HG03025 (cell line): ENCODE measurements around the gene KDM4C.

Experiments
- ATAC-seq: cut with Tn5 transposase; IDR thresholded peaks from one replicate; pipeline ENCODE4 v1.9.1; 2021; ENCODE audit warnings: mild to moderate bottlenecking, moderate library complexity; ENCODE audit not compliant: unreplicated experiment, low FRiP score

The KDM4C gene

DNA sequence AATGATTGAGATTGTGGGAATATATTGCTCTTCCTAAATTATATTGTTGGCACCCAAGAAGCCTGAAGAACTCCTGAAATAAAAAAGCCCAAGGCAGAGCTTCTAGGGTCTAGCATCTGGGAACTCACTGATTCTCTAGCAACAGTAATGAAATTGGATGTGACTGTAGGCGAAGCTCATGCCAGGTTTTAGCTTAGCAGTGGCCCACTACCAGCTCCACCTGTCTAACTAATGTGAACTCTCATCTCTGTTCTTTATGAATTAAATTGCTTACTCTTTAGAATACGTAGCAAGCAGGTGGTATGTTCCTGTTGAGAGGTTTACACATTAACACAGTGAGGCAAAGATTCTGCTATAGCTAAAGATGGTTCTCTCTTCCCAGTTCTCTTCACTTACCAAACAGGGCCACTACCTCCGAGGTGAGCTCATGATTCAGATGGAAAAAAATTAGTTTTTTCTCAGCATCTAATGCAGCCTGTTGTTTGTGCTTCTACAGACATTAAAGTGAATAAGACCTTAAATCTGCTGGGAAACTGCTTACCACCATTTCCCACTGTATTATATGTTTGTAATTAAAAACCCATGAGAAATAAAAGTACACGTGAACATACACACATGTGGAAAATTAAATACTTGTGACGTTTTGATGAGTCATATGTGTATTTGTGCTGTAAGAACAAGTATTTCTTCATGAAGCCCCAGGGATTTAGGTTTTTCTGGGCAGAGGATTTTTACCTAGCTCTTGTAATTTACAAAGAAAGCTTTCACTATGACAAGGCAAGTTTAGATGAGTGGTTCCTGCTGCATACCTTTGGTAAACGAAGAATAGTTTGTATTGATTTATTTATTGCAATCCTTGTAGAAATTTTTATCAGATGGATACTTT, 360.1 kb downstream of the KDM4C start:
- peak; percentile 44 for ATAC-seq

GRCh38 chr9:7118633-7119032, 360.9 kb downstream of the KDM4C start:
- ATAC-seq: no peak

- ATAC-seq: no peak
Observed at GRCh38 chr9:7119612-7120011, 361.8 kb downstream of the KDM4C start.

GRCh38 chr9:7121055-7121454, 363.3 kb downstream of the KDM4C start:
- ATAC-seq: no peak

DNA sequence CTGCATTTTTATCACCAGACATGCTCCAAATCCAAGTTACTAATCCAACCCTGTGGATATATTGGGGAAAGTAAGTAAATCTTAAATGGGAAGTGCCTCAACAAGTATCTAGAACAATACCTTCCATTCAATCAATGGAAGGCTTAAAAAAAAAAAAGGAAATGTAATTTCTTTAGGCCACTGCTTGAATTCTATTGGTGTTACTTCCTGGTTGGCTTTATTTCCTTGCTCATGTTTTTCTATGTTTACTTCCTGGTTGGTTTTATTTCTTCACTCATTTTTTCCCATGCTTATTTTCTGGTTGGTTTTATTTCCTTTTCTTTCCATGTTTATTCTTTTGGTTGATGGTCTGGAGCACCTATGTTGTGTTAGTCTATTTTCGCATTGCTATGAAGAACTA, 363.9 kb downstream of the KDM4C start:
- no peak for ATAC-seq

GRCh38 chr9:7123743-7124142, 366.0 kb downstream of the KDM4C start:
- ATAC-seq: no peak

DNA sequence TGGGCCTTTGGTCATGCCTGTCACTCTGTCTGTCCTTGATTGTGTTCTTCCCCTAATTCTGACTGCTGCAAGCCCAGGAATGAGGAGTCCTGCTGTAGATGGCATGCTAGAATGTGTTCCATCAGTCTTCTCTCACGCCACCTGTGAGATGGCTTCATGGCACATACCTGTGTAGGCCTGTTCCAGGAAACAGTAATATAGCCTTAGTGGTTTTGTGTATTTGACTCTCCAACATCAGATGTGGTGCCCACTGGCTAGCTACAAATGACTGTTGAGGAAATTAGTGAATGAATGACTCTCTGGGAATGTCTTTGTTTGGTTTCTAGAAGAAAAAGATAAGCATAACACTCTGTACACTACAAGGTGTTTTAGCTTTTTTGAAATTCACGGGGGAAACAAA, 367.5 kb downstream of the KDM4C start:
- ATAC-seq: no peak

- ATAC-seq: no peak
Observed at GRCh38 chr9:7129391-7129790, 371.6 kb downstream of the KDM4C start.

DNA sequence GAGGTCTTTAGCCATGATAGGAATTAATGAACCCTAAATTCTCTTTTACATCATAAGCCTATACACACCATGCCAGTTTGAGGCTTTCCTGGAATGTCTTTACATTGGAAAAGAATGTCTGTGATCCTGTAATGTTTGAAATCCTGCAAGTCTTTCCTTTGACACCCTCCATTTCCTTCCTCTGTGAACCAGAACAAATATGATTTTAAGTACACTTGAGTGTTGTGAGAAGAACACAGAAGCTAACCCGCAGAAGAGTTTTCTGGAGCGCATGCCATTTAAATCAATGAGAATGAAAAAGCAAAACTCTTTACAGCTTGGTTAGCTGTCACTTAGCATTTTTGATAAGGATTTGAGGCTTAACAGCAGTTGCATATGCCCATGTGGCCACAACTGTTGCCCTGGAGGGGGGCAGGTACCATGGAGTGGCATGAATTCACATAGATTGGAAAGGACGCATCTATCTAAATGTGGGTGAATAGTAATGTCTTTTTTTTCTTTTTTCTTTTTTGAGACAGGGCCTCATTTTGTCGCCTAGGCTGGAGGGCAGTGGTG, 372.6 kb downstream of the KDM4C start:
- ATAC-seq: no peak

GRCh38 chr9:7132605-7133004, 374.8 kb downstream of the KDM4C start:
- no peak for ATAC-seq

GRCh38 chr9:7135735-7136134, 378.0 kb downstream of the KDM4C start:
- ATAC-seq: no peak

GRCh38 chr9:7137040-7137439, 379.3 kb downstream of the KDM4C start:
- no peak for ATAC-seq

DNA sequence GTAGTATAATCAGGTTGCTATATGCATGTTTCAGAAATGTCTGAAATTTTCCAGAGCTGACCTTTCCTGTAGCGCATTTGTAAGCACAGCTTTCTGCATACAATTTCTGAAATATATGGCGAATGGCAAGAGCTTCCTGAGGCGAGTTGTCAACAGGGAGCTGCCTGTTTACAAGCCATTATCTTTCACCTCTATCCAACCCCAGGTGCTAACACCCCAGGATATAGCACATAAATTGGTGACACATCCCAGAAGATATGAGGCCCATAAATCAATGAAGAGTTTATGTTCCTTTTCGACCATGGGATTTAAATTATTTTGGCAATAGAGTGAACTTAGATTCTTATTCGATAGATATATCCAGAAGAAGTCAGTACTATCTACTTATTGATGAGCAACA, 379.8 kb downstream of the KDM4C start:
- ATAC-seq: no peak

DNA sequence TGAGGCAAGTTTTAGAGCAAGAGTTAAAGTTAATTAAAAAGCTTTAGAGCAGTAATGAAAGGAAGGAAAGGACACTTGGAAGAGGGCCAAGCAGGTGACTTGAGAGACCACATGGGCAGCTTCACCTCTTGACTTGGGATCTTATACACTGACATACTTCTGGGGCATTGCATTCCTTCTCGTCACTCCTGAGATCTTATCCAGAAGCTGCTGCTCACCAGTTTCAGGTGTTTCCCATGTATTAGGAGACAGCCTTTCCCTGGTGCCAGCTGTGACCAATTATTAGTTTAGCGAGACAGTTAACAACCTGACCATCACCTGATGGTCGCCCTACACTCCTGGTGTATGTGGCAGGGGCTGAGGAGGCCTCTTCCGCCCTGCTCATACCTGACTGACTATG, 382.1 kb downstream of the KDM4C start:
- ATAC-seq: no peak

DNA sequence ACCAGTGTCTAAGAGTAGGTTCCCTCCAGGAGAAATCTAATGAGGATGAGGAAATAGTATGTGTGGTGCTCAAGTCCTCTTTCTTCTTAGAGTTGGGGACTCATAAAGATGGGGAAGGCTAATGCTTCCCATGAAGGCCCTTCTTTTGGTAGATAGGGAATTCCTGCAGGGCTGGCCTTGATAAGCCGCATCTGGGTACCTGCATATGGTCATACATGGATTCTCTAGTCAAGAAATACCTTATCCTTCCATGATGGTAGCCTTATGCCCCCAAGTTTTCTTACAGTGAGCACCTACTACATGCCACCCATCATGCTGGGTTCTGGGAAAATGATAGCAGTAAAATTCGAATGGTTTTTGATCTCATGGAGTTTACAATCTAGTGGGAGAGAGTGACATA, 382.6 kb downstream of the KDM4C start:
- no peak for ATAC-seq

DNA sequence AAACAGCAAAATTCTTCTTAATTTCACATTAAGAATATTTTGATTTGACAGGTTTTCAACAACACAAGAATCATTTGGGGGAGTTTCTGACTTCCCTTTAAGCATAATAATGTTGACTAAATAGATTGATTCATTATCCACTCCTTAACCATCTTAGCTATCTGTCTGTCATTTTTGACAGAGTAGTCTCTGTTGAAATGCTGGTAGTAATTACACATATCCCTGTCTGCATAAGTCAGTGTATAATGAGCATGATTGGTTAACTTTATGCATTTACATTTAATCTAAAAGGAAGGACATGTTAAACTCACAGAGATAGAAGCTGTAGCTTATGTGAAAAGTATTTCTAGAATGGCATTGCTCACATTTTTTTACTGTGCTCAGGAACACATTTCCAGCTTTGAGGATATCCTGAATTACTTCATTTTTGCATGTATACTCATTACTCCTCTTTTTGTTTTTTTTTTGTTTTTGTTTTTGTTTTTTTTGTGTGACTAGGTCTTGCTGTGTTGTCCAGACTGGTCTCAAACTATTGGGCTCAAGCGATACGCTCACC, 385.9 kb downstream of the KDM4C start:
- no peak for ATAC-seq

DNA sequence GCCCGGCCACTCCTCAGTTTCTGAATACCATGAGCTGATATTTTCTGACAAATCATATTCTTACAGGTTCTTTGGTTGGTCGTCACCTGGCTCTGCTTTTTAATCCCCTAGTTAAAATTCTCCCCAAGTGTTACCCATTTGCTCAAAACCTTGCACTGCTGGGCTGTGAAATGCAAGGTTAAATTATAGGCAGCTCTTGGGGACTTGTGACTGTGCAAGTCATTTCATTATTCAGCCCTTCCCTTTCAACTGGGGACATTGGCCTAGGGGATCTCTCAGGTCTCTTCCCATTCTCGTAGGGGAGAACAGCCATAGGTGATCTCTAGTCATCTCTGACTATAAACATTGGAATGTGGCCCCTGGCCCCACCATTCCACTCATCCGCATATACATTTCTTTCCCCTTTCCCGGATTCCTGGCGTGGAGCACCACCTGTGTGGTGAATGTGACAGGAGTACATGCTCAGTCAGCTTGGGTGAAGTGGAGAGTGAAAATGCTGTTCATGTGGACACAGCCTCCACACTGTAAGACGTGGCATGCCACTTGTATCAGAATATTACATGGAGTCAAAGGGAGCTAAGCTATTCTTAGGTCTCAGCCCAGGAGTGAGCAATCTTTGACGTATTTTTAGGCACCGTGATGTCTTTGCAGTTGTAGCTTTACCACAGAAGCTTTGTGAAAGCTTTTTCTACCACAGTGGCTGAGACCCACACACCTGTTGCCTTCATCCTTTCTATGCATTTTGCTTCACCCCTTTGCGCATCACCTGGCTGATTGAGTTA, 386.7 kb downstream of the KDM4C start:
- no peak for ATAC-seq

DNA sequence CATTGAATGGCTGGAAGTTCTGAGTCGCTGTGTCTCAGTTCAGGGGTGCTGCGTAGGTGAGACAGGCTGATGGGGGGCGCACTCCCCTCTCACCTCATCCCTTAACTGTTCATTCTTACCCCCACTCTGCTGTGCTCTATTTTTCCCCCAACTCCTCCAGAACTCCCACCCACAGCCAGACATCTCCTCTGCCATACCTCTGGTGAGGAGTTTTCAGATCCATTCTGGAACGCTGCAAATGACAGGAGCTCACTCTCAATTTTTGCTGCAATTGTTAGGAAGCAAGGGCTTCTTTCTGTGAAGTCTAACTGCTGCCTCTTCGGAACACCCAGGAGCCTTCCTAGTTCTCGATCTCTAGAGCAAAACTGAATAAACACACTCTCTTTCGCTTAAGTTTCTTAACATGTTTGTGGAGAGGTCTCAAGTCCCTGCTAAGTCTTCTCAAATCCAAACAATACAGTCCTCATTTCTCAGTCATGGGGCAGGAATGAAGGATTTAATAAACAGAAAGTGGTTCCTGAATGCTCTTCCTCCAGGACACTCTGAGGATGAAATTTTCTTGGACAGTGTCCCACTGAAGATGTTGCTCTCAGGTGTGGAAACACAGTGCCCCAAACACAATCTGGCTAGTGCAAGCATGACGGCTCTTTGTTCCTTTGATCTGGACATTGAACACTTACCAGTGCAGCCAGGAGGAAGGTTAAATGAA, 387.7 kb downstream of the KDM4C start:
- ATAC-seq: no peak

DNA sequence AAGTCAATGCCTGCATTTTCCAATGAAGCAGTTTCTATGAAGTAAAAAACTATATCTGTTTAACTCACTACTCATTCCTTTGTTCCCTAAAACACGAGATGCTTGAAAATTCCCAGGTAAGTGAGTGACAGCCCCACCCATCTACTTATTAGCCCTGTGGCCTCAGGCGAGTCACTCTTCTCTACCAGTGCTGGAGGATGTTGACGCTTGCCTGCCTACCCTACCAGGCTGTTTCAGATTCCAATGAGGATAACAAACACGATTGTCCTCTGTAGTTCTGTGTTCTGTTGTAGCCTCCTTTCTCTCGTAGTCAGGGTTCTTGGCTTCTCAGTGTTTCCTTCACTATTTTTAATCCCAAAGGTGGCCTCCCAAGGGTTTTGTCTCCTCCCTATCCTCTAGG, 388.8 kb downstream of the KDM4C start:
- no peak for ATAC-seq
